ENCODE data around the gene TM9SF1.

DNA sequence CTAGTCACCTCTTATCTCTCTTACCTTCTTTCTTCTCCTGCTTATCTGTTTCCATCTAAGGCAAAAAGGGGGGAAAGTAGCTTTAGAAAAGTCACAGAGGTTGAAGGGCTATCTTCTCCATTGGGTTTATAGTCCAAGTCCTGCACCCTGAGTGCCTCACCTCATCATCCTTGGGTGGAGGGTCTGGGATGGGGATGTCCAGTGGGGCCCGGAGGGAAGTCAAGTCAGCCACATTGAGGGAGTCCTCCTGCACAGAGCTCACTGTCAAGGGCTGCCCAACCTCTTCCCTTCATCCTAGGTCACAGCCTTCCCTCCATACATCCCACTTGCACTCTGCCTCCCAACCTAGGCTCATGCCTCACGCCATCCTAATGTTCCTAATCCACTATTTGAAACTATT is 50.0 kb downstream of the TM9SF1 start:
- no peak for TF ChIP-seq KDM1A (IDR thresholded peaks at IDR 0.05; ENCODE audit: borderline replicate concordance)
- TF ChIP-seq, protein P1, sequence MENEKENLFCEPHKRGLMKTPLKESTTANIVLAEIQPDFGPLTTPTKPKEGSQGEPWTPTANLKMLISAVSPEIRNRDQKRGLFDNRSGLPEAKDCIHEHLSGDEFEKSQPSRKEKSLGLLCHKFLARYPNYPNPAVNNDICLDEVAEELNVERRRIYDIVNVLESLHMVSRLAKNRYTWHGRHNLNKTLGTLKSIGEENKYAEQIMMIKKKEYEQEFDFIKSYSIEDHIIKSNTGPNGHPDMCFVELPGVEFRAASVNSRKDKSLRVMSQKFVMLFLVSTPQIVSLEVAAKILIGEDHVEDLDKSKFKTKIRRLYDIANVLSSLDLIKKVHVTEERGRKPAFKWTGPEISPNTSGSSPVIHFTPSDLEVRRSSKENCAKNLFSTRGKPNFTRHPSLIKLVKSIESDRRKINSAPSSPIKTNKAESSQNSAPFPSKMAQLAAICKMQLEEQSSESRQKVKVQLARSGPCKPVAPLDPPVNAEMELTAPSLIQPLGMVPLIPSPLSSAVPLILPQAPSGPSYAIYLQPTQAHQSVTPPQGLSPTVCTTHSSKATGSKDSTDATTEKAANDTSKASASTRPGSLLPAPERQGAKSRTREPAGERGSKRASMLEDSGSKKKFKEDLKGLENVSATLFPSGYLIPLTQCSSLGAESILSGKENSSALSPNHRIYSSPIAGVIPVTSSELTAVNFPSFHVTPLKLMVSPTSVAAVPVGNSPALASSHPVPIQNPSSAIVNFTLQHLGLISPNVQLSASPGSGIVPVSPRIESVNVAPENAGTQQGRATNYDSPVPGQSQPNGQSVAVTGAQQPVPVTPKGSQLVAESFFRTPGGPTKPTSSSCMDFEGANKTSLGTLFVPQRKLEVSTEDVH (IDR thresholded peaks at IDR 0.05; ENCODE audit: low read depth, partially characterized antibody): no peak
- TF ChIP-seq ZNF622 (IDR thresholded peaks at IDR 0.05): no peak
- no peak for TF ChIP-seq CTCF (IDR thresholded peaks at IDR 0.05 in 2 of 3, conservative IDR thresholded peaks at IDR 0.05 in 1 of 3; ENCODE audit: control insufficient read depth in 2 of 3, extremely low read depth in 1 of 3, insufficient read depth in 1 of 3, low read depth in 3 of 3, low read length in 3 of 3)
- no peak for TF ChIP-seq SREBF1 (IDR thresholded peaks at IDR 0.05; ENCODE audit: low read length)
- TF ChIP-seq SMC3 (IDR thresholded peaks at IDR 0.05; ENCODE audit: borderline replicate concordance, low read length): no peak
- no peak for TF ChIP-seq JUND (IDR thresholded peaks at IDR 0.05; ENCODE audit: low read depth, low read length)
- no peak for TF ChIP-seq POLR2A (IDR thresholded peaks at IDR 0.05; ENCODE audit: low read depth, low read length)

All from GM12878 (cell line).